Measurements from ENCODE around the gene HMSD.

DNA sequence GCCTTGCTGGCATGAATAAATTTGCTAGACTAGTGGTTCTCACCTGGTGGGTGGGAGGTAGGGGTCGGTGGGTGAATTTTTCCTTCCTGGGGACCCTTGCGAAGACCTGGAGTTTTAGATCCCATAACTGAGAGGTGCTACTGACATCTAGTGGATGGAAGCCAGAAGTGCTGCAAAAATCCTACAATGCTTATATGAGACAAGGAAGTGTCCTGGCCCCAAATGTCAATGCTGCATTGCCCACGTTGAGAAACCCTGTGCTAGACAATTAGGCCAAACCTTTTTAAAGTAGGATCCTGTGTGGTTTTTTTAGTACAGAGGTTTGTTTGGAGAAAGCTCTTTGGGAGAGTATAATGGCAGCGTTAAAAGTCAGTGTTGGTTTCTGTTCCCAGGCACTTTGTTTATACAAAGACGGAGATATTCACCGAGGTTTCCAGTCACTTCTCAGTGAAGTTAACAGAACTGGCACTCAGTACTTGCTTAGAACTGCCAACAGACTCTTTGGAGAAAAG, 30.4 kb downstream of the HMSD start:
- no peak for TF ChIP-seq POLR2A (IDR thresholded peaks at IDR 0.05; ENCODE audit: low read length)
- TF ChIP-seq GATA1 (IDR thresholded peaks at IDR 0.05; ENCODE audit: low read depth, low read length): no peak

All from erythroblast (primary cell).